ENCODE measurements around the gene TAF5L.

DNA sequence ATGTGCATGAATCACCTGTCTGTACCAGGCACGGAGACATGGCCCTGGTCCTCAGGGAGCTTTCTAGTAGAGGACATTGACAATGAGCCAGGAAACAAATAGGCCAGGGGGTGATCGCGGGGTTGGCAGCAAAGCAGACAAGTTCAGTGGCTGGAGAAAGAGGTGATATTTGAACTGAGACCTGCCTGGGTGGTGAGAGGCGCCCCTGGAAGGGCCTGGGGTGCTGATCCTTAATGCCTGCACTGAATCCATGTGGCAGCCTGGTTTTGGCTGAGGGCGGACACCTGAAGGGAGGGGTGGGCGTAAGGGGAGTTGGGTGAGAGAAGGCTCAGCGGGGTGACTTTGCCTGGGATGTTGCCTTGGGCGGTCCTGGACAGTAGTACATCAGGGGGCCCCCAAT, 36.0 kb upstream of the TAF5L start:
- TF ChIP-seq, protein P1, sequence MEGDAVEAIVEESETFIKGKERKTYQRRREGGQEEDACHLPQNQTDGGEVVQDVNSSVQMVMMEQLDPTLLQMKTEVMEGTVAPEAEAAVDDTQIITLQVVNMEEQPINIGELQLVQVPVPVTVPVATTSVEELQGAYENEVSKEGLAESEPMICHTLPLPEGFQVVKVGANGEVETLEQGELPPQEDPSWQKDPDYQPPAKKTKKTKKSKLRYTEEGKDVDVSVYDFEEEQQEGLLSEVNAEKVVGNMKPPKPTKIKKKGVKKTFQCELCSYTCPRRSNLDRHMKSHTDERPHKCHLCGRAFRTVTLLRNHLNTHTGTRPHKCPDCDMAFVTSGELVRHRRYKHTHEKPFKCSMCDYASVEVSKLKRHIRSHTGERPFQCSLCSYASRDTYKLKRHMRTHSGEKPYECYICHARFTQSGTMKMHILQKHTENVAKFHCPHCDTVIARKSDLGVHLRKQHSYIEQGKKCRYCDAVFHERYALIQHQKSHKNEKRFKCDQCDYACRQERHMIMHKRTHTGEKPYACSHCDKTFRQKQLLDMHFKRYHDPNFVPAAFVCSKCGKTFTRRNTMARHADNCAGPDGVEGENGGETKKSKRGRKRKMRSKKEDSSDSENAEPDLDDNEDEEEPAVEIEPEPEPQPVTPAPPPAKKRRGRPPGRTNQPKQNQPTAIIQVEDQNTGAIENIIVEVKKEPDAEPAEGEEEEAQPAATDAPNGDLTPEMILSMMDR (conservative IDR thresholded peaks at IDR 0.05) = no peak
- TF ChIP-seq ZFX (IDR thresholded peaks at IDR 0.05) = no peak
